Osteocyte (in vitro differentiated cells): ENCODE data around the gene KRTAP4-12. TPM values are rescaled to one million over a fixed set of nuclear protein-coding genes. Genes with fewer than 3 reads are reported as not detected.
"Not testable (repeated sequence)": the region's sequence is repeated elsewhere in the genome, so short reads cannot be mapped to it uniquely, and the experiment has no call there.

Experiments
- DNase-seq: peaks from one replicate; pipeline ENCODE4 v3.0.0; 2021; ENCODE audit warnings: mixed read lengths; ENCODE audit not compliant: unreplicated experiment; ENCODE audit errors: extremely low spot score
- H3K27ac Mint-ChIP-seq: one replicate; pipeline ENCODE4 v1.8.0; 2021; ENCODE audit warnings: mild to moderate bottlenecking, mixed read lengths; ENCODE audit not compliant: unreplicated experiment
- H3K27me3 Mint-ChIP-seq: one replicate; pipeline ENCODE4 v1.8.0; 2021; ENCODE audit warnings: mixed read lengths; ENCODE audit not compliant: unreplicated experiment
- H3K36me3 Mint-ChIP-seq: one replicate; pipeline ENCODE4 v1.8.0; 2021; ENCODE audit warnings: mixed read lengths; ENCODE audit not compliant: unreplicated experiment
- H3K4me1 Mint-ChIP-seq: one replicate; pipeline ENCODE4 v1.8.0; 2021; ENCODE audit warnings: mixed read lengths; ENCODE audit not compliant: unreplicated experiment
- H3K4me3 Mint-ChIP-seq: one replicate; pipeline ENCODE4 v1.8.0; 2021; ENCODE audit warnings: mild to moderate bottlenecking, moderate library complexity, mixed read lengths; ENCODE audit not compliant: unreplicated experiment
- H3K9me3 Mint-ChIP-seq: one replicate; pipeline ENCODE4 v1.8.0; 2021; ENCODE audit warnings: mixed read lengths; ENCODE audit not compliant: unreplicated experiment
- long read RNA-seq: library from polyadenylated mRNA; unstranded; transcript quantifications from one replicate; pipeline ENCODE4 v2.0.0, GENCODE V29; 2021
- total RNA-seq: library from RNA; stranded (reverse); gene quantifications from 2 replicates; pipeline ENCODE4 v1.2.1, GENCODE V29; 2021
- TF ChIP-seq, protein P1 (sequence below): fragments of 200-600 bp; sonication (generic); IDR thresholded peaks from 2 replicates; pipeline ENCODE4 v1.5.0; 2021; ENCODE audit warnings: antibody characterized with exemption, mild to moderate bottlenecking, moderate library complexity

KRTAP4-12 gene
- not detected in 2 replicates for total RNA-seq
- long read RNA-seq: 0 reads

DNA sequence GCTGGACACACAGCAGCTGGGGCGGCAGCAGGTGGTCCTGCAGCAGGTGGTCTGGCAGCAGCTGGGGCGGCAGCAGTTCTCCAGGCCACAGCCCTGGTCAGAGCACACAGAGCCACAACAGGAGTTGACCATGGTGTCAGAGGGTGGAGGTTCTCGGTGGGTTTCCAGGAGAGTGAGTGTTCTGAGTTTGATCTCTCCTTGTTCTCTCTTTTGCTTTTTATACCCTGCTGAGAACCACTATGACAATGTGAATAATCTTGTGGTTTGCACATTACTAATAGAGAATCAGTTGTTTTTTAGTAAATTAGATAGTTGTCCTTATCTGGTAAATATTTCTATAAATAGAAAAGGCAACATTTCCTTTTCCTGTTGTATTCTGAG, at the start of gene KRTAP4-12:
Gene KRTAP4-12, minus strand, starts transcription at position 192 of the 381 bp plus-strand sequence. Its CDS starts 60 bp downstream, at position 132.
- not testable (repeated sequence) for H3K36me3 Mint-ChIP-seq, H3K9me3 Mint-ChIP-seq

DNA sequence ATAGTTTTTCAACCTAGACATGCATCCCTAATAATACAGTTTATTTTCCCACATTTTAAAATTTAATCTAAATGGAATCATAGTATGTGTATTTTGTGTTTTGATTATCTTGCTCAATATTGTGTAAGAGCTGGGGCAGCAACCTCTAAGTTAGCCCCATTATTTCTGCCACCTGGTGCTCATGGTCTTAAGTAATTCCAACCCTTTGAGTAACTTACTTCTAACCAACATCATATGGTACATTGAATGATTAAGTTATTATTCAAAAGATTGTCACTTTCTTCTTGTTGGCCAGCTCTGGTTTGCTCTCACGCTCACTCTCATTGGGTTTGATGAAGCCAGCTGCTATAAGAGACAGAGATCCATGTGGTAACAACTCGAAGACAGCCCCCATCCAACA, 47.9 kb upstream of the KRTAP4-12 start:
- no peak overlapping the region for H3K27ac Mint-ChIP-seq
- no peaks in the 10 kb centered on the region for H3K4me1 Mint-ChIP-seq
- no peak for DNase-seq
- H3K4me3 Mint-ChIP-seq: no peak overlapping the region
- no peaks in the 10 kb centered on the region for H3K27me3 Mint-ChIP-seq
- no peaks in the 10 kb centered on the region for H3K36me3 Mint-ChIP-seq
- TF ChIP-seq, protein P1, sequence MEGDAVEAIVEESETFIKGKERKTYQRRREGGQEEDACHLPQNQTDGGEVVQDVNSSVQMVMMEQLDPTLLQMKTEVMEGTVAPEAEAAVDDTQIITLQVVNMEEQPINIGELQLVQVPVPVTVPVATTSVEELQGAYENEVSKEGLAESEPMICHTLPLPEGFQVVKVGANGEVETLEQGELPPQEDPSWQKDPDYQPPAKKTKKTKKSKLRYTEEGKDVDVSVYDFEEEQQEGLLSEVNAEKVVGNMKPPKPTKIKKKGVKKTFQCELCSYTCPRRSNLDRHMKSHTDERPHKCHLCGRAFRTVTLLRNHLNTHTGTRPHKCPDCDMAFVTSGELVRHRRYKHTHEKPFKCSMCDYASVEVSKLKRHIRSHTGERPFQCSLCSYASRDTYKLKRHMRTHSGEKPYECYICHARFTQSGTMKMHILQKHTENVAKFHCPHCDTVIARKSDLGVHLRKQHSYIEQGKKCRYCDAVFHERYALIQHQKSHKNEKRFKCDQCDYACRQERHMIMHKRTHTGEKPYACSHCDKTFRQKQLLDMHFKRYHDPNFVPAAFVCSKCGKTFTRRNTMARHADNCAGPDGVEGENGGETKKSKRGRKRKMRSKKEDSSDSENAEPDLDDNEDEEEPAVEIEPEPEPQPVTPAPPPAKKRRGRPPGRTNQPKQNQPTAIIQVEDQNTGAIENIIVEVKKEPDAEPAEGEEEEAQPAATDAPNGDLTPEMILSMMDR: no peak
- no peaks in the 10 kb centered on the region for H3K9me3 Mint-ChIP-seq

More for the DNA sequence above, at the start of gene KRTAP4-12:
- not testable (repeated sequence) for H3K4me3 Mint-ChIP-seq, DNase-seq, H3K27me3 Mint-ChIP-seq, H3K27ac Mint-ChIP-seq
- H3K4me1 Mint-ChIP-seq: peaks cover 25% of the 10 kb centered on the region

DNA sequence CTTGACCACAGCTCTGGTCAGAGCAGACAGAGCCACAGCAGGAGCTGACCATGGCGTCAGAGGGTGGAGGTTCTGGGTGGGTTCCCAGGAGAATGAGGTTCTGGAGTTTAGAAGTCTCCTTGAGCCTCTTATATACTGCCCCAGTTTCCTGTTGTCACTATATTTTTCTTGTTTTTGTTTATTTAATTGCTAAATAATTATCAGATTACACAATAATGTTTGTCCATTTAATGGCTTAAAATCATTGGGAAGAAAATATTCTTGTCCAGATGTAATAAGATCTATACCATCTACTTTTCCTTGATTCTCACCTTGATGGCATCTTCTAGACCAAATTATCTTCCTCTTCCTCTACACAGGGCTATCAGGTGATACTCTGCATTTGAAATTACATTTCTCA, 44.1 kb upstream of the KRTAP4-12 start, which contains the start of gene KRTAP4-3:
Gene KRTAP4-3, minus strand, starts transcription at position 101 of the 400 bp plus-strand sequence. Its CDS starts 49 bp downstream, at position 52.
- DNase-seq: no peak
- H3K27ac Mint-ChIP-seq: no peak within 1 kb of the TSS
- no peaks in the 10 kb centered on the region for H3K4me1 Mint-ChIP-seq
- no peaks in the 10 kb centered on the region for H3K27me3 Mint-ChIP-seq
- H3K36me3 Mint-ChIP-seq: no peaks in the 10 kb centered on the region
- TF ChIP-seq, protein P1: no peak
- no peak within 1 kb of the TSS for H3K4me3 Mint-ChIP-seq
- H3K9me3 Mint-ChIP-seq: no peaks in the 10 kb centered on the region

DNA sequence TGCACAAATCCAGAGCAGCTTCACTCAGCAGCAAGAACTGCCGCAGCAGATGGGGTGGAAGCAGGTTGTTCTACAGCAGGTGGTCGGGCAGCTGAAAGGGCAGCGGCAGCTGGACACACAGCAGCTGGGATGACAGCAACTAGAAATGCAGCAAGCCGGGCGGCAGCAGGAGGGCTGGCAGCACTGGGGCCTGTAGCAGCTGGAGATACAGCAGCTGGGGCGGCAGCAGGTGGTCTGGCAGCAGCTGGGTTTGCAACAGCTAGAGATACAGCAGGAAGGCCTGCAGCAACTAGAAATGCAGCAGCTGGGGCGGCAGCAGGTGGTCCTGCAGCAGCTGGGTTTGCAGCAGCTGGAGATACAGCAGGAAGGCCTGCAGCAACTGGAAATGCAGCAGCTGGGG, 43.6 kb upstream of the KRTAP4-12 start:
- no peak overlapping the region for H3K4me3 Mint-ChIP-seq
- DNase-seq: no peak
- H3K27ac Mint-ChIP-seq: no peak overlapping the region
- no peaks in the 10 kb centered on the region for H3K36me3 Mint-ChIP-seq
- H3K27me3 Mint-ChIP-seq: no peaks in the 10 kb centered on the region
- H3K4me1 Mint-ChIP-seq: no peaks in the 10 kb centered on the region
- TF ChIP-seq, protein P1: no peak
- H3K9me3 Mint-ChIP-seq: no peaks in the 10 kb centered on the region

DNA sequence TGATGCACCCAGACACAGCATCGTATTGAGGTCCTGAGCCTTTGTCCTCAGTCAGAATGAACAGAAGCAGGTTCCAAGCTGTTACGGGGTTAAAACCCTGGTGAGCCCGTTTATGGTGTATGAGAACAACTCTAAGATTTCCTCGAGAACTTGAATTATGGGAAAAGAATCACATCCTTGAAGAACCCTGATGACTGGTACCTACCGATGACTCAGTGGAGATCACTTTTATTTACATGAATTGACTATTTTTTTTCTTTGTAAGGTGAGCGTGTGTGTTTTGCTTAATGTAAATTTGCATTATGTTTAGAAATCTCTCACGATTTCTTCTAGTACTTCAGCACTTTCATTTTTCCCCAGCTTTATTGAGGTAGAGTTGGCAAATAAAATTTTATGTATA, 39.8 kb upstream of the KRTAP4-12 start:
- H3K9me3 Mint-ChIP-seq: no peaks in the 10 kb centered on the region
- DNase-seq: no peak
- no peak overlapping the region for H3K27ac Mint-ChIP-seq
- H3K4me1 Mint-ChIP-seq: no peaks in the 10 kb centered on the region
- no peaks in the 10 kb centered on the region for H3K36me3 Mint-ChIP-seq
- H3K4me3 Mint-ChIP-seq: no peak overlapping the region
- H3K27me3 Mint-ChIP-seq: no peaks in the 10 kb centered on the region
- TF ChIP-seq, protein P1: no peak

DNA sequence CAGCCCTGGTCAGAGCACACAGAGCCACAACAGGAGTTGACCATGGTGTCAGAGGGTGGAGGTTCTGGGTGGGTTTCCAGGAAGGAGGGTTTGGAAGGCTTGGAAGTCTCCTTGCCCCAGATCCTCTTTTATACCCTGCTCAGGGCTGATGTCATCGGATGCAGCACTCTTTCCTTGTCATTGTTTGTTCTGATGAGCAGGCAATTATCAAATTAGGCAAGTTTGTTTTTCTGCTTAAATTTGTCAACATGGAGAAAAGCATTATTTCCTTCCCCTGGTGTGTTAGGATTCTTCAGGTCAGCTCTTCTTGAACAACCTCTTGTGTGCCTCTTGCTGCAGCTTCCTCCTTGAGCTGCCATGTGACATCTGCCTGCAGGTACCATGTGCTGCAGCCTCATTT, 36.7 kb upstream of the KRTAP4-12 start, which contains the start of gene KRTAP4-4:
Gene KRTAP4-4, minus strand, starts transcription at position 101 of the 400 bp plus-strand sequence. Its CDS starts 57 bp downstream, at position 44.
- Mint-ChIP-seq H3K4me3 (no peak within 1 kb of the TSS), H3K27ac (no peak within 1 kb of the TSS), H3K4me1 (no peaks in the 10 kb centered on the region), H3K27me3 (no peaks in the 10 kb centered on the region), H3K9me3 (no peaks in the 10 kb centered on the region), H3K36me3 (no peaks in the 10 kb centered on the region)
- no peak for DNase-seq
- TF ChIP-seq, protein P1: no peak

DNA sequence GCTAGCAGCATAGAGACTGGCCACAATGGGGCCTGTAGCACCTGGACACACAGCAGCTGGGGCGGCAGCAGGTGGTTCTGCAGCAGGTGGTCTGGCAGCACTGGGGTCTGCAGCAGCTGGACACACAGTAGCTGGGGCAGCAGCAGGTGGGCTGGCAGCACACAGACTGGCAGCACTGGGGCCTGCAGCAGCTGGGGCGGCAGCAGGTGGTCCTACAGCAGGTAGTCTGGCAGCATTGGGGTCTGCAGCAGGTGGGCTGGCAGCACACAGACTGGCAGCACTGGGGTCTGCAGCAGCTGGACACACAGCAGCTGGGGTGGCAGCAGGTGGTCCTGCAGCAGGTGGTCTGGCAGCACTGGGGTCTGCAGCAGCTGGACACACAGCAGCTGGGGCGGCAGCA, 36.2 kb upstream of the KRTAP4-12 start:
- not testable (repeated sequence) for H3K27me3 Mint-ChIP-seq, H3K4me1 Mint-ChIP-seq, H3K9me3 Mint-ChIP-seq, DNase-seq, H3K27ac Mint-ChIP-seq, H3K36me3 Mint-ChIP-seq, H3K4me3 Mint-ChIP-seq
